ENCODE results near the gene ATG4B. TPM values are rescaled to one million over a fixed set of nuclear protein-coding genes. Genes with fewer than 3 reads are reported as not detected.

ATG4B gene
- total and polyA plus RNA-seq, 2 experiments from 2014 or later = 65.3 to 85.5 TPM

DNA sequence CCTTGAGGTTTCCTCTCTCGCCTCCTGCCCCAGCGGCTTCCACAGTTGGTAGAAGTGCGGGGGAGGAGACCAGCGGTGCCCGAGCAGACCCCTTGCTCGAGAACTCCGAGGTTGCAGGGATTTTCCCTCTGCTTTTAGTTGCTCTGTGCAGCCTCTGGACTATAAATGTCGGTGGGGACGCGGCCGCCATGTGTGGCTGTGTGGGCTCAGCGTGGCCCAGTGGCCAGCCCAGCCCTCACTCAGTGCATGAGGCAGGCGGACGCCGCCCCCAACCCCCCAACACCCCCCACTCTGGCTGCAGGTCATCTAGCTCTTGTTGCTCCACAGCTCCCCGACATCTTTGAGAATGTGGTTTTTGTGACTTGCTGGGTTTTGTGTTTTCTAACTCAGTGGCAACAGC, 81.6 kb downstream of the ATG4B start:
- no peaks in the 10 kb centered on the region for H4K20me1 ChIP-seq (ENCODE audit: insufficient read depth)
- in situ Hi-C loops (cut with MboI) = no loop called here
- H3K27ac ChIP-seq = no peak overlapping the region
- no peaks in the 10 kb centered on the region for H3K4me1 ChIP-seq (ENCODE audit: insufficient read depth)
- H3K9me3 ChIP-seq (ENCODE audit: low read depth) = no peaks in the 10 kb centered on the region
- H3F3A ChIP-seq (ENCODE audit: insufficient read depth) = no peaks in the 10 kb centered on the region
- no peak overlapping the region for H3K4me2 ChIP-seq (ENCODE audit: unreplicated experiment)
- H3K9ac ChIP-seq = no peak overlapping the region
- no peaks in the 10 kb centered on the region for H3K9me2 ChIP-seq (ENCODE audit: insufficient read depth)
- H2AFZ ChIP-seq = no peak overlapping the region
- no peaks in the 10 kb centered on the region for H3K79me2 ChIP-seq (ENCODE audit: insufficient read depth)
- H3K4me3 ChIP-seq = no peak overlapping the region
- no peaks in the 10 kb centered on the region for H3K27me3 ChIP-seq (replicated peaks; ENCODE audit: insufficient read depth)
- DNase-seq = no peak
- 95 to 100% methylated on average over 10 to 16 of the region's 16 CpGs for WGBS, 2 experiments (ENCODE audit: low coverage in 1 of 2, low lambda C conversion rate in 2 of 2, missing lambda C conversion rate in 2 of 2)
- TF ChIP-seq EZH2 (IDR thresholded peaks at IDR 0.05; ENCODE audit: insufficient read depth, poor library complexity, severe bottlenecking) (no peak), EZH2phosphoT487 (IDR thresholded peaks at IDR 0.05; ENCODE audit: insufficient read depth, low read depth) (no peak)
- H3K36me3 ChIP-seq (ENCODE audit: low read depth) = peaks cover 4% of the 10 kb centered on the region; the same call in 1 of the 2 replicates

DNA sequence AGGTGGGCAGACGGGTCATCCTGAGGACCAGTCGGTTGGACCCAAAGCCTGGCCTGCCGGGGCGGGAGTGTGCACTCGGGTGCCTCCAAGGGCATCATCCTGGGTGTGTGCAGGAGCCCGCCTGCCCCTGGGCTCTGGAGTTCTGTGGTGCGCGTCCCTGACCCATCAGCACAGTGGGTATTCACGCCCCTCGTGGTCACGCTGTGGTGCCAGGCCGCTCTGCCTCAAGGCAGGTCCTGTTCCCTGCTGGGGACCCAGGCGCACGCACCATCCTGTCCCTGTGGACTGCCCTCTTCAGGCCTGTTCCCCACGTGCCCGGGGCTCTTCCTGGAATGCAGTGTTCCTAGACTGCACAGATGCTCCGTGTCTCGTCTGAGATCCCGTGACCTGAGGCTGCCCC, 82.6 kb downstream of the ATG4B start:
- Histone ChIP-seq H3K27ac (no peak overlapping the region), H3K27me3 (replicated peaks; ENCODE audit: insufficient read depth) (no peaks in the 10 kb centered on the region), H3K79me2 (ENCODE audit: insufficient read depth) (no peaks in the 10 kb centered on the region), H3K4me1 (ENCODE audit: insufficient read depth) (no peaks in the 10 kb centered on the region), H3K9me2 (ENCODE audit: insufficient read depth) (no peaks in the 10 kb centered on the region), H3K4me3 (no peak overlapping the region), H3K9ac (no peak overlapping the region), H4K20me1 (ENCODE audit: insufficient read depth) (no peaks in the 10 kb centered on the region), H3K4me2 (ENCODE audit: unreplicated experiment) (no peak overlapping the region), H3F3A (ENCODE audit: insufficient read depth) (no peaks in the 10 kb centered on the region), H3K9me3 (ENCODE audit: low read depth) (no peaks in the 10 kb centered on the region), H3K36me3 (ENCODE audit: low read depth) (peaks cover 4% of the 10 kb centered on the region; the same call in 1 of the 2 replicates), H2AFZ (no peak overlapping the region)
- TF ChIP-seq EZH2phosphoT487 (IDR thresholded peaks at IDR 0.05; ENCODE audit: insufficient read depth, low read depth) (no peak), EZH2 (IDR thresholded peaks at IDR 0.05; ENCODE audit: insufficient read depth, poor library complexity, severe bottlenecking) (no peak)
- 95 to 97% methylated on average over 13 to 14 of the region's 19 CpGs for WGBS, 2 experiments (ENCODE audit: low coverage in 1 of 2, low lambda C conversion rate in 2 of 2, missing lambda C conversion rate in 2 of 2)
- DNase-seq = no peak
- in situ Hi-C loops (cut with MboI) = no loop called here

DNA sequence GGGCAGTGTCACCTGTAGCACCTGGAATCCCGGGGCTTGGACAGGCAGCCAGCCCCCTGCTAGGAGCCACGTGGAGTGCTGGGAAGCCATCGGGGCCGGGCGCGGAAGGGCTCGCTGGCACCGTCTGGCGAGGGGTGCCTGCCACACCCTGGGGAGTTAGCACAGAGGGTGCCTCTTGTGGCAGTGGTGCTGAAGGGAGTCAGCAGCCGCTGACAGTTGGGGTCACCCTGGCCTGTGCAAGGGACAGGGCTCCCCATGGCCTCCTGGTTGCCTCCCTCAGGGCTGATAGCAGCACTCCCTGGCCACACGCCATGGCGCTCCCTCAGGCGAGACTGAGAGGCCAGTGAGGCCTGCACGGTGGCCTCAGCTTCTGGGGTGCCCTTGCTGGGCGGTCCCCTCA, 83.1 kb downstream of the ATG4B start:
- in situ Hi-C loops (cut with MboI) = no loop called here
- WGBS, 2 experiments (ENCODE audit: low coverage in 1 of 2, low lambda C conversion rate in 2 of 2, missing lambda C conversion rate in 2 of 2) = 91 to 93% methylated on average over 8 to 15 of the region's 15 CpGs
- DNase-seq = no peak
- TF ChIP-seq EZH2phosphoT487 (IDR thresholded peaks at IDR 0.05; ENCODE audit: insufficient read depth, low read depth) (no peak), EZH2 (IDR thresholded peaks at IDR 0.05; ENCODE audit: insufficient read depth, poor library complexity, severe bottlenecking) (no peak)
- Histone ChIP-seq H3K9me2 (ENCODE audit: insufficient read depth) (no peaks in the 10 kb centered on the region), H2AFZ (no peak overlapping the region), H3K4me3 (no peak overlapping the region), H3K4me2 (ENCODE audit: unreplicated experiment) (no peak overlapping the region), H3F3A (ENCODE audit: insufficient read depth) (no peaks in the 10 kb centered on the region), H3K36me3 (ENCODE audit: low read depth) (peaks cover 4% of the 10 kb centered on the region; the same call in 1 of the 2 replicates), H3K4me1 (ENCODE audit: insufficient read depth) (no peaks in the 10 kb centered on the region), H3K27ac (no peak overlapping the region), H4K20me1 (ENCODE audit: insufficient read depth) (no peaks in the 10 kb centered on the region), H3K79me2 (ENCODE audit: insufficient read depth) (no peaks in the 10 kb centered on the region), H3K9me3 (ENCODE audit: low read depth) (no peaks in the 10 kb centered on the region), H3K9ac (no peak overlapping the region), H3K27me3 (replicated peaks; ENCODE audit: insufficient read depth) (no peaks in the 10 kb centered on the region)

DNA sequence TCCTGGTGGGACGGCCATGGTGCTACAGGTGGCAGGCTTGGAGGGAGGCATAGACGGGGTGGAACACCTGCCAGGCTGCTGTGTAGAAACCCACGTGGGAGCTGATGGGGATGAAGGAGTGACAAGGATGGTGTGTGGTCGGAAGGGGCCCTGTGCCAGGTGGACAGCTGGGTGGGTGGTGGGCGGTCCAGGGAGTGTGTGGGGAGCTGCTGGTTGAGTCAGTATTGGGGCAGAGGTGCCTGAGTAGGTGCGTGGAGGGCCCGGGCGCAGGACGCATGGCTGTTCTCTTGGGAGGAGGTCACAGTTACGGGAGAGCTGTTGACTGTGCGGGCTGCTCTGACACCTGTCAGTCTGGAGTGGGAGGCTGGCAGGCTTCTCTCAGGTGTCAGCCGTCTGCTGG, 84.4 kb downstream of the ATG4B start:
- 91% methylated on average over 12 of the region's 12 CpGs for WGBS, 2 experiments (ENCODE audit: low coverage in 1 of 2, low lambda C conversion rate in 2 of 2, missing lambda C conversion rate in 2 of 2)
- H3K4me3 ChIP-seq = no peak overlapping the region
- no peak overlapping the region for H3K9ac ChIP-seq
- in situ Hi-C loops (cut with MboI) = no loop called here
- H3K36me3 ChIP-seq (ENCODE audit: low read depth) = peaks cover 4% of the 10 kb centered on the region; the same call in 1 of the 2 replicates
- H3K4me2 ChIP-seq (ENCODE audit: unreplicated experiment) = no peak overlapping the region
- no peak for DNase-seq
- no peaks in the 10 kb centered on the region for H3F3A ChIP-seq (ENCODE audit: insufficient read depth)
- no peaks in the 10 kb centered on the region for H3K4me1 ChIP-seq (ENCODE audit: insufficient read depth)
- H2AFZ ChIP-seq = no peak overlapping the region
- no peaks in the 10 kb centered on the region for H3K9me3 ChIP-seq (ENCODE audit: low read depth)
- H4K20me1 ChIP-seq (ENCODE audit: insufficient read depth) = no peaks in the 10 kb centered on the region
- no peak overlapping the region for H3K27ac ChIP-seq
- TF ChIP-seq EZH2phosphoT487 (IDR thresholded peaks at IDR 0.05; ENCODE audit: insufficient read depth, low read depth) (no peak), EZH2 (IDR thresholded peaks at IDR 0.05; ENCODE audit: insufficient read depth, poor library complexity, severe bottlenecking) (no peak)
- H3K79me2 ChIP-seq (ENCODE audit: insufficient read depth) = no peaks in the 10 kb centered on the region
- no peaks in the 10 kb centered on the region for H3K9me2 ChIP-seq (ENCODE audit: insufficient read depth)
- H3K27me3 ChIP-seq (replicated peaks; ENCODE audit: insufficient read depth) = no peaks in the 10 kb centered on the region
